ENCODE measurements around the gene SLC2A5. TPM values are rescaled to one million over a fixed set of nuclear protein-coding genes. Genes with fewer than 3 reads are reported as not detected.

The SLC2A5 gene
- total RNA-seq, 1 experiment from 2014 or later: not detected

GRCh38 chr1:9087411-9088125 is 18.1 kb upstream of the SLC2A5 start:
- BruUV-seq (replicated peaks): no TSS peak
- TF ChIP-seq EZH2phosphoT487 (IDR thresholded peaks at IDR 0.05; ENCODE audit: borderline replicate concordance, low read length) (no peak), EZH2 (IDR thresholded peaks at IDR 0.05; ENCODE audit: low read length, unreplicated experiment) (no peak), CTCF (conservative IDR thresholded peaks at IDR 0.05; ENCODE audit: low read depth, low read length) (no peak)
- Histone ChIP-seq H3F3A (ENCODE audit: low read length, unreplicated experiment) (no peaks in the 10 kb centered on the region), H3K9me2 (replicated peaks; ENCODE audit: low read length) (no peaks in the 10 kb centered on the region), H3K4me2 (ENCODE audit: low read length) (no peak overlapping the region), H3K4me3 (ENCODE audit: low read length) (no peak overlapping the region), H3K9ac (ENCODE audit: low read length) (no peak overlapping the region), H2AFZ (ENCODE audit: low read length) (no peak overlapping the region), H3K4me1 (ENCODE audit: insufficient read depth, low read length) (0 out of 2 replicates have a peak, but pooled peaks cover 5% of the 10 kb centered on the region), H3K27ac (ENCODE audit: low read length) (no peak overlapping the region), H3K36me3 (ENCODE audit: low read depth, low read length) (no peaks in the 10 kb centered on the region), H3K9me3 (ENCODE audit: low read length) (no peaks in the 10 kb centered on the region), H4K20me1 (ENCODE audit: low read length) (no peaks in the 10 kb centered on the region), H3K27me3 (ENCODE audit: low read length) (peaks cover 21% of the 10 kb centered on the region), H3K79me2 (ENCODE audit: low read length) (no peaks in the 10 kb centered on the region)
- CTCF ChIA-PET: no interaction called here
- ATAC-seq: no peak
- no peak for DNase-seq
- POLR2A ChIA-PET (ENCODE audit: unreplicated experiment): no interaction called here
- intact Hi-C loops (cut with micrococcal nuclease): no loop called here

- no TSS peak for BruUV-seq (replicated peaks)
- Histone ChIP-seq H3K4me3 (ENCODE audit: low read length) (no peak overlapping the region), H3K9ac (ENCODE audit: low read length) (no peak overlapping the region), H4K20me1 (ENCODE audit: low read length) (no peaks in the 10 kb centered on the region), H3K27ac (ENCODE audit: low read length) (no peak overlapping the region), H3K27me3 (ENCODE audit: low read length) (peaks cover 13% of the 10 kb centered on the region), H2AFZ (ENCODE audit: low read length) (no peak overlapping the region), H3K4me1 (ENCODE audit: insufficient read depth, low read length) (0 out of 2 replicates have a peak, but pooled peaks cover 5% of the 10 kb centered on the region), H3K4me2 (ENCODE audit: low read length) (no peak overlapping the region), H3K36me3 (ENCODE audit: low read depth, low read length) (no peaks in the 10 kb centered on the region), H3F3A (ENCODE audit: low read length, unreplicated experiment) (no peaks in the 10 kb centered on the region), H3K9me3 (ENCODE audit: low read length) (no peaks in the 10 kb centered on the region), H3K79me2 (ENCODE audit: low read length) (no peaks in the 10 kb centered on the region), H3K9me2 (replicated peaks; ENCODE audit: low read length) (no peaks in the 10 kb centered on the region)
- DNase-seq (no peak), ATAC-seq (no peak)
- intact Hi-C loops (cut with micrococcal nuclease): no loop called here
- CTCF ChIA-PET: no interaction called here
- TF ChIP-seq EZH2 (IDR thresholded peaks at IDR 0.05; ENCODE audit: low read length, unreplicated experiment): no peak
- no peak for TF ChIP-seq CTCF (conservative IDR thresholded peaks at IDR 0.05; ENCODE audit: low read depth, low read length)
- TF ChIP-seq EZH2phosphoT487 (IDR thresholded peaks at IDR 0.05; ENCODE audit: borderline replicate concordance, low read length): no peak
- POLR2A ChIA-PET (ENCODE audit: unreplicated experiment): no interaction called here
Observed at GRCh38 chr1:9086796-9087195, 17.4 kb upstream of the SLC2A5 start.

- ATAC-seq (no peak), DNase-seq (no peak)
- Histone ChIP-seq H3K9ac (ENCODE audit: low read length) (no peak overlapping the region), H3K9me3 (ENCODE audit: low read length) (no peaks in the 10 kb centered on the region), H2AFZ (ENCODE audit: low read length) (no peak overlapping the region), H3K27me3 (ENCODE audit: low read length) (peaks cover 6% of the 10 kb centered on the region; the same call in 1 of the 2 replicates), H3K27ac (ENCODE audit: low read length) (no peak overlapping the region), H3K4me1 (ENCODE audit: insufficient read depth, low read length) (peaks cover 7% of the 10 kb centered on the region), H3K79me2 (ENCODE audit: low read length) (no peaks in the 10 kb centered on the region), H3F3A (ENCODE audit: low read length, unreplicated experiment) (no peaks in the 10 kb centered on the region), H3K4me3 (ENCODE audit: low read length) (no peak overlapping the region), H3K36me3 (ENCODE audit: low read depth, low read length) (no peaks in the 10 kb centered on the region), H3K4me2 (ENCODE audit: low read length) (no peak overlapping the region), H3K9me2 (replicated peaks; ENCODE audit: low read length) (no peaks in the 10 kb centered on the region), H4K20me1 (ENCODE audit: low read length) (no peaks in the 10 kb centered on the region)
- POLR2A ChIA-PET (ENCODE audit: unreplicated experiment): no interaction called here
- intact Hi-C loops (cut with micrococcal nuclease): no loop called here
- TF ChIP-seq EZH2phosphoT487 (IDR thresholded peaks at IDR 0.05; ENCODE audit: borderline replicate concordance, low read length) (no peak), CTCF (conservative IDR thresholded peaks at IDR 0.05; ENCODE audit: low read depth, low read length) (no peak), EZH2 (IDR thresholded peaks at IDR 0.05; ENCODE audit: low read length, unreplicated experiment) (no peak)
- CTCF ChIA-PET: no interaction called here
- BruUV-seq (replicated peaks): no TSS peak
Observed at GRCh38 chr1:9086045-9086444, 16.6 kb upstream of the SLC2A5 start.

All from PC-3 (cell line).